IPS-18c (cell line): ENCODE data around the gene ITIH5.

ENCODE experiments used
- H3K4me3 ChIP-seq: 2 replicates; pipeline ENCODE4 v1.7.0; 2013; ENCODE audit warnings: low read depth, mild to moderate bottlenecking, low read length, moderate library complexity; ENCODE audit not compliant: insufficient read depth
- H3K9me3 ChIP-seq: one replicate; pipeline ENCODE4 v1.6.1; 2013; ENCODE audit warnings: mild to moderate bottlenecking, low read length, moderate library complexity; ENCODE audit not compliant: control insufficient read depth, insufficient read depth

Gene ITIH5

DNA sequence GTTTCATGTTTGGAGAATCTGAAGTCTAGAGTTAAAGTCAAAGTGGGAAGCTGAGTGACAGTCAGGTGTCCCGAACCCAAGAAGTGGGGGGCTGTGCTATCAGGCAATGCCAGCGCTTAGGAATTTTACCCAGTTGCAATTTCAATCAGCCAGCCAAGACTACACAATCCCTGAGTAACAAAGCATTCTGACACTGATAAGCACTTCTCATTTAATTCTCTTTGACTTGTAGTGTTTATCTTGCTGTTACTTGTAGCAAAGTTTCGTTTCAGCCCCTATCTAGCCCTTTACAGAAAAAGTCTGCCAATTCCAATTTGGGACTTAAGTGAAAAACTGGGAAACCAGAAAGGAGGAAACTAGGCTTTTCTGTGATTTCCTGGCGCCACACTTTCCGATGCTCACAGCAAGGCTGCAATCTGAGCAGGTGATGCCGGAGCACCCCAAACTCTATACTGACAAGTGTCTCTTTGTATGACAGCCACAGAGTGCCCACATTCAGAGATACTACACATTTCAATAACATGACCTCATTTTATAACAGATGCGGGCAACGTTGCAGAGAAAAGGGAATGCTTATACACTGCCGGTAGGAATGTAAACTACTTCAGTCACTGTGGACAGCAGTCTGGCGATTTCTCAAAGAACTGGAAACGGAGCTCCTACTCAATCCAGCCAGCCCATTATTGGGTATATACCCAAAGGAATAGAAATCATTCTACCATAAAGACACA is 61.0 kb downstream of the ITIH5 start:
- no peak overlapping the region for H3K4me3 ChIP-seq
- no peaks in the 10 kb centered on the region for H3K9me3 ChIP-seq

DNA sequence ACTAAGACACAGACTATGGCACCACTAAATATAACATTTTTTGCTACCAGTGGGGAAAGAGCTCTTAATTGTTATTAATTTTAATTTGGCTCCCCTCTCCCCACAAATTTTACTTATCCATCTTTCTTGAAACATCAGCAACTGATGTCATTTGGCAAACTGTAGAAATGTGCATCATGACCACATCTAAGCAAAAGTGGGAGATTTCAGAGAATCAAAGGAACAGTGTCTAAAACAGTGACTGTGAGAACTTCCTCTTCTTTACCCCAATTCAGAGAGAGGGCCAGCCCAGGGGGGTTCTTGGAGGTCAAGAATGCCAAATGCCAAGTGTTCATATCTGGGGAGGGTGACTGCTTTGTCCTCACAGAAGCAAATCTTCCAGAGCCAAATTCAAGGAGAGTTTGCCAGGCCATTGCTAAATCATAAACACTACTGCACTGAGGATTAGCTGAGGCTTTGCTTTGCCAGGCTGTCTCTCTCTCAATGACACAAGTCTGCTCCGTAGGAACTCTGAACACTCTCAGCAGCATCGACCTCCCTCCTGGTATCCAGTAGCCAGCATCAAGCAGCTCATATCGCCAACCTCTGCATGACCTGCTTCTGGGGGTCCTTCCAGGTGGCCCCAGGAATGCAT is 65.6 kb downstream of the ITIH5 start:
- H3K4me3 ChIP-seq, result no peak overlapping the region

DNA sequence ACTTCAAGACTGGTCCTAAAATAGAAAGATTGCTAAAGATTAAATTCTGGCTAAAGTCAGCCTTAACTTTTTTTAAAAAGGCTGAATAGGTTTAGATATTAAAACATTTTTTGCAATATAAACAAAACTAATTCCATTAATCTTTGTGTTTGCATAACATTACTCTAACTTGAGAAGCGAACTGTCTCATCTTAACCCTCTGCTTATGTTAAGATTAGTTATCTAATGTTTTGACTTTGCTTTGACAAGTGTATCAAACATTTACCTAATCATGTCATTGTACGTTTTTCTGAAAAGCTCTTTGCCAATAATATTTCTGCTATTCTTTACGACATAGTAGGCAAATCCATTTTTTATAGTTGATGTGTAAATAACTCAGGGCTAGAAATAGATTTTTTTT is 68.0 kb downstream of the ITIH5 start:
- H3K9me3 ChIP-seq, result no peaks in the 10 kb centered on the region
- H3K4me3 ChIP-seq, result no peak overlapping the region

More for the DNA sequence above, 65.6 kb downstream of the ITIH5 start:
- no peaks in the 10 kb centered on the region for H3K9me3 ChIP-seq

DNA sequence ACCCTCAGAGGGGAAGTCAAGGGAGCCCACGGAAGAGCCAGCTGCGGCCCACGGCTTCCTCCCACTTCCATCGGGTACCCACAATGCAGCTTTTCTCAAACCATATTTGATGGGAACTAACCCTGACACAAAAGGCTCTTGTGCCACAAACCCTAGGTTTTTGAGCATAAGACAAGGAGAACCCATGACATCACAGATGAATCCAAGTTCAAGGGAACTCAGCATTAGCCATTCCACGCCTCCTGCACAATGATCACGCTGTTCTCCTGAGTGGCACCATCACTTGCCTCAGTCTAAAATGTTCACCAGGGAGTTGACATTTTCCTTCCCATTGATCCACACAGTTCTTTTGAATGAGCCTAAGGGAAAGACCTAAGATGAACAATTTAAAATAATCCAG is 70.4 kb downstream of the ITIH5 start:
- Histone ChIP-seq H3K9me3 (peaks cover 2% of the 10 kb centered on the region), H3K4me3 (no peak overlapping the region)

DNA sequence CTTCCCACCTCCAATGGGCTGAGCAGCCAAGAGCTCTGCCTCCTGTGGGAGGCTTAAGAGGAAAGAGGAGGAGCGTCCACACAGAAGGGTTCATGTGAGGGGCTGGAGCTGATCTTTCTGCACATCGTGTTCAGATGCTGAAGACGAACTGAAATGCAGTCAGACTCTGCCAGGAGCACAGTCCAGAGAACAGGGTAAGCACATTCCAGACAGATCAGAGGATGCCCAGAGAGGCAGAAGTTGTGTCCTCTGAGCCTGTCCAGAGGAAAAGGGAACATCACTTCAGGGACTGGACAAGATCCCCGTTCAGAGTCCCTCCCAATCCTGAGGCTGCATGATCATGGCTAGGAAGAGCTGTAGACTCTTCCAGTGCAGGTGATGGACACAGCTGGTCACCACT is 72.9 kb downstream of the ITIH5 start:
- Histone ChIP-seq H3K9me3 (peaks cover 2% of the 10 kb centered on the region), H3K4me3 (no peak overlapping the region)

DNA sequence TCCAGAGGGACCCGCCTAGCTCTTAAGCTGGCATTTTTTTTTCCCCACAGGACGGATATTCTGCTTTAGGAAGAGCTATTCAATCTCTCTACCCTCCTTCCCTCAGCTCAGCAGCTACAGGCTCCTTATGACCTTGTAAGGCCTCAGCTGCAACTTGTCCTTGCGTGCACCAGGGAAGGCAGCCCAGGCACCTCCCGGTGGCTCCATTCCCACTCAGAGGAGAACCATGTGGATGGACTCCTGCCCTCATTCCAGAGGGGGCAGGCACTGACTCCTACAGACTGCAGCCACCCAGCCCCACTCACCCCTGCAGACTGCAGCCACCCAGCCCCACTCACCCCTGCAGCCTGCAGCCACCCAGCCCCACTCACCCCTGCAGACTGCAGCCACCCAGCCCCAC is 73.7 kb downstream of the ITIH5 start:
- Histone ChIP-seq H3K4me3 (no peak overlapping the region), H3K9me3 (peaks cover 2% of the 10 kb centered on the region)

DNA sequence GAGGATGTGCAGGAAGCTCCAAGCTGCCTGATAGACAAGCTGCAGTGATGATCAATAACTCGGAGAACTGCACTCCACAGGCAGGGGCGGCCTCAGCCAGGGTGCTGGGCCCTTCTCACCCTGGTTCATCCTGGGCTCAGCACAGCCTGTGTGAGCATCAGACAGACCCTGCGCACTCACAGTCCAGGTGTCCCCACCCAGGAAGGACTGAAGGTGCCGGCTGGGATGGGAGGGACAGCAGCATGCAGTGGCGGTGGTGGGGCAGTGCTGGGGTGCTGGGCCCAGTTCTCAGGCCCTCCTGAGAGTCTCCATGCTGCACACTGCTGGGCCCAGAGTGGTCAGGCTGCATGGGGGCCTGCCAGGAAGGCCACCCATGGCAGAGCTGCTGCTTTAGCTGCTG is 74.1 kb downstream of the ITIH5 start:
- H3K9me3 ChIP-seq, result peaks cover 2% of the 10 kb centered on the region
- no peak overlapping the region for H3K4me3 ChIP-seq

DNA sequence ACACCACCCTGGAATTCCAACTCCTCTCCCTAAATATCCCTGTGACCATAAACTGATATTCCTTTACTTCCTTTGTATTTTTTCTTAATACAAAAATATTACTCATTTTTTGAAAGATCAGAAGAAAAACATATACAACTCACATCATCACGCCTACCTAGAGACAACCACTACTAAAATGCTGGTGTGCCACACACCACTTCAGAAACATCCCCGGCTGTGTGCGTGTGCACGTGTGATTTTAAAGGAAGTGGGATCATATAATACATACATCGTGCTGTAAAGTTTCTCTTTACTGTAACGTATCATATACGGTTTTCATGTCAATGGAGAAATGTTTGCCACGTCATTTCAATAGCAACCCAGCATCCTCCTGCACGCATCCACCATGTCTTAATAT is 76.5 kb downstream of the ITIH5 start:
- no peak overlapping the region for H3K4me3 ChIP-seq
- H3K9me3 ChIP-seq, result peaks cover 2% of the 10 kb centered on the region

DNA sequence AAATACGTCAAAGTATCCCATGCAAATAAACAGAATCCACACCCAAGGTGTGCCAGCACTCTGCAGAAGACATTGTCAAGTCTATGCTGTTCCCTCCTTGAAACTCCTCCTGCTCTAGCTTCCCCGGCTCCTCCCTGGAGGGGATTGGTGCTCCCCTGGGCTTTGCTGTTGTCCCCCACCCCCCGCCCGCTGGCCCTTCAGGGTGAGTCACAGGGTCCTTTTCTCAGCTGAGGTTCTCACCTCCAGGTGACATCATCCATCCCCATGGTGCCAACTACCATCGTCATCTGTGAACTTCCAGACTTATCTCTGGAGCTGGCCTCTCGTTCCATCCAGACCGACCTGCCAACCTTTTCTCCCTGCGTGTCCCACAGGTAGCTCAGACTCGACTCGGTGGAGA is 77.0 kb downstream of the ITIH5 start:
- Histone ChIP-seq H3K9me3 (peaks cover 2% of the 10 kb centered on the region), H3K4me3 (no peak overlapping the region)

DNA sequence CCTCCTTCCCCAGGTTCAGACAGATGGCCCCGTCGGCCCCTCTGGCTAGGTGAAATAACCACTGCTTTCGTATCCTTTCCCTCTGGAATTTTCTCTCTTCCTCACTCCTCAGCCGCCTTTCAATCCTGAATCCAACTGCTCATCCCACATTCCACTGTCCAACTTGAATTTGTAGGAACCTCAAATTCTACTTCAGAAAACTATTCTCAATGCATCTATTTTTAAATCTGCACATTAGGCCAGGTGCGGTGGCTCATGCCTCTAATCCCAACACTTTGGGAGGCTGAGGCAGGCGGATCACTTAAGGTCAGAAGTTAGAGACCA is 78.9 kb downstream of the ITIH5 start:
- Histone ChIP-seq H3K4me3 (no peak overlapping the region), H3K9me3 (peaks cover under 1% of the 10 kb centered on the region)

DNA sequence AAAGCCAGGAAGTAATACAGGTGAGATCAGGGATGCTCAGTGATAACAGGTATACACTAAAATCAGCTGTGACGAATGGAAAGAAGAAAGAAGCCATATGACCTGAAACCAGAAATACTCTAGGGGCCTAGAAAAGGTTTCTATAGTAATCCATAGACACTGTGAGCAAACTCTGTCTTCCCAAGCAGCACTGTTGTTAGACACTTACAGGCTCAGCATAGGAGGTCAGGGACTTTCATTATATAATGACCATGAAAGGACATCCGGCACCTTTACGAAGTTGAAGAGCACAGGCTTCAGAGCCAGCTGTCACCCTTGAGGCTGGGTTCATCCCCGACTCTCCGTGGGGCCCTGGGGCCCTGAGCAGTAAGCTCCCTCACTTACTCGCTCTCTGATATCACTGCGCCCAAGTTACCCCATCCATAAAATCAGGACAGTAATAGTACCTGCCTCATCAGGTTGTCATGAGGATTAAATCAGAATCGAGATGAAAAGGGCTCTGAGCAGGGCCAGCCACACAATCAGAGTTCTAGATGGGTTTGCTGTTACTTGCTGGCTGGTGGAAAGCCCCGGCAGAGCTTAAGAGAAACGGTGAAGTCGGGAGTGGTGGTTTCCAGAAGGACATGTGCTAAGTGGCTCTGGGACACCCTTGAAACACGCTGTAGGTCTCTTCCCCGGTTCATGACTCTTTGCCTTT is 79.5 kb downstream of the ITIH5 start:
- H3K4me3 ChIP-seq, result no peak overlapping the region

DNA sequence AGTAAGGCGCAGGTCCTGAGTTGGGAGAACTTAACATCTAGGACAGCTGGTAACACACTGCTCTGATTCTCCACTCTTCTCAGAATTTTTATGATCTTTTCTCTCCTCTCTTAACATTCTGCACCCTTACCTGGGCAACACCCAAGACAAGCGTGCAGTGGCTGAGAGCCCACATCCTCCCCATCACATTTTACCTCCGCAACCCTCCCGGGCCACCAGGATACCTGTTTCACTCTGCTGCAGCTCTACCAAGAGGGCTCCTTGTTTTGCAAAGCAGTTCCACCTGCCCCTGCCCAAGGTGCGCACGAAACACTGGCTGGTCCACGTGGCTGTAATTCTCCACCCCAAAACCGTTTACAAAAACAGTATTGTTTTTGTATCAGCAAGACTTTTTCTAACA is 81.5 kb downstream of the ITIH5 start:
- H3K4me3 ChIP-seq, result no peak overlapping the region

More for the DNA sequence above, 79.5 kb downstream of the ITIH5 start:
- H3K9me3 ChIP-seq, result no peaks in the 10 kb centered on the region

DNA sequence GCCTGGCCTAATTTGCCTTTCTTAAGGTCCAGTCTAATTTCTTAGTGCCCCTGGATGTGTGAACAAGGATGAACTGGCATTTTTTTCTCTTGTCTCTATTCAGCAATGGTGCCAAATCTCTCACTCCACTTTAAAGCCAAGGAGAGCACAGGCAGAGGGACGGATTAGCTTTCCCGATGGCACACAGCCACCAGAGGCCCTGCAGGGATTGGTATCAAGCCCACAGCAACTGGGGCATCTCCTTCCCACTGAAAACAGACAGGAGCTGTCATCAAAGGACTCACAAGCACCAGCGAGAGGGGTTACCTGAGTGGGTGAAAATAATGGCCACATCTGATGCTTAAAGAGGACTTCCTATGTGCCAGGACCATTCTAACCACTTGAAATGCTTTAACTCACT is 83.1 kb downstream of the ITIH5 start:
- no peak overlapping the region for H3K4me3 ChIP-seq

More for the DNA sequence above, 81.5 kb downstream of the ITIH5 start:
- no peaks in the 10 kb centered on the region for H3K9me3 ChIP-seq

DNA sequence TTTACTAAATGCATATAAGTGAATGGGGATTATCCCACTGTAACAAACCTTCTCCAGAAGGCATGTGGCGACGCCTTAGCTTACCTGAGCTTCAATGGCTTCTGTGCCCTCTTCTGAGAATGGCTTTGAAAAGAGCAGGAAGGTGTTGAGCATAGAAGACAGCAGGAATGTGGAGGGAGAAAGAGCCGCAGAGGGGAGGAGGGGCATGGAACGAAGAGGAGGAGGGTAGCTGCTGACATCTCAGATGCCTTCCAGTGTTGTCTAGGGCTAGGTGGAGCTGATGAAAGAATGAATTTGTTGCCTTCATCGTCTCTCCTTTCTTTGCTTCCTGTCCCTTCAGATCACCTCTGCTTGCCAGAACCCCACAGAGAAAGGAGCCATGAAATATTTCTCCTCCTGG is 86.2 kb downstream of the ITIH5 start:
- Histone ChIP-seq H3K4me3 (no peak overlapping the region), H3K9me3 (no peaks in the 10 kb centered on the region)

More for the DNA sequence above, 83.1 kb downstream of the ITIH5 start:
- H3K9me3 ChIP-seq, result no peaks in the 10 kb centered on the region

DNA sequence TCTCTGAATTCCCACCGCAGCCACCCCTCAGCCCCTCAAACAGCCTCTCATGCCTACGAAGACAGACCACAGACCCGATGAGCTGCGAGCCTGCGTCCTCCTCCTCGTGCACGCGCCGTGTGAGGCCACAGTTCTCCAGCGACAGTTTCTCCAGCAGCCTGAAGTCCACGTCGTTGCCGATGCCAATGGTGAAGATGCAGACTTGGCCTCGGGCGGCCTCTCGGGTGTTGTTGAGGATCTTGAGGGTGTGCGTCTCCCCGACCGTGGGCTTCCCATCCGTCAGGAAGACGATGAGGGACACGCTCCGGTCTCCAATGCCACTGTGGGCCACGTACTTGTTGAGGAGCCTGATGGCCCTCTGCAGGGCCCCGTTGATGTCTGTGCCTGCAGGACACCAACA is 87.1 kb downstream of the ITIH5 start:
- no peaks in the 10 kb centered on the region for H3K9me3 ChIP-seq

DNA sequence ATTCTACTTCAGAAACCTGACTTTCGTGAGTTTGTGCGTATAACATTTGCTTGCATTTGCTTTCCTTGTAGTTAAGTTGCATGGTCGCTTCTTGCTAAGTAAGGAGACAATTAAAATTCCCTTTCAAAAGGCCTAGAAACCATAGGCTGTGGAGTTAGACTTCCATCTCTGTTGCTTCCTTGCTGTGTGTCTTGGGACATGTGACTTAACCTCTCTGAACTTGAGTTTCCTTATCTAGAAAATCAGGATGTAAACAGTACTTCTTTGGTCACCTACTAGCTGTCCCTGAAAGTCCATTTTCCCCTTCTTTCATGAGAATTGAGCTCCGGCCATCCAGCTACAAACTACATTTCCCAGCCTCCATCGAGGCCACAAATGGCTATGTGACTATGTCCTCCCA is 89.2 kb downstream of the ITIH5 start:
- Histone ChIP-seq H3K9me3 (no peaks in the 10 kb centered on the region), H3K4me3 (no peak overlapping the region)

More for the DNA sequence above, 87.1 kb downstream of the ITIH5 start:
- H3K4me3 ChIP-seq, result no peak overlapping the region

DNA sequence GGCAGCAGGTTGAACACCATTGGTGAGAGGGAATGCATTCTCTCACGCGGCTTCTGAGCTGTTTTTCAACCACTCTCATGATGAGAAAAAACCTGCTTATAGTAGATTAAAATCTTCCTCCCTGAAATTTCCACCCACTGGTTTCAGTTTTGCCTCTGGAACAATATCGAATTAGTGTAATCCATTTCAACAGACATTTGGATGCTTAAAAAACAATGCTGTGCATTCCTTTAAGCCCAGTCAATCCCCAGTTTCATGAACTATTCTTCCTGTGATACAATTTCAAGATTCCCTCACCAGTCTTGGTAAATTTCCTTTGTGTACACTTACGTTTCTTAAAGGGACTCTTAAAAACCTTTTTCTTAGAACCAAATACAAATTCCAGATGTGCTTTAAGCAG is 89.6 kb downstream of the ITIH5 start:
- Histone ChIP-seq H3K9me3 (no peaks in the 10 kb centered on the region), H3K4me3 (no peak overlapping the region)

DNA sequence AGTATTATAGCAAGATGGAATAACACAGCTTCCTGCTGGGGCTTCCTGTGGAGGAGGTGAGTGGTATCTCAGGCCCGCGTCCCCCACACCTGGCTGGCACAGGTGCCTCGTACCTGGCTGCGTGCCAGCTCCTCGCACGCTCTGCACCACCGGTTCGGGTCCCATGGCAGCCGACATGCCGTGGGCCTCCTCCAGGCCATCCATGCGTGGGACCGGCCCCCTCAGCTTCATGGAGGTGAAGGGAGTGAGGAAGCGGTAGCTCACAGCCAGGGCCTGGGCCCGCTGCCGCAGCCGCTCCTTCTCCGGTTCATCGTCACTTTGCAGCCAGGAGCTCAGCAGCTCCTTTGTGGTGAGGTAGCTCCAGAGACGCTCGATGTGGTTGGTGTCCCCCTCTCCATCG is 90.4 kb downstream of the ITIH5 start:
- no peak overlapping the region for H3K4me3 ChIP-seq

More for the DNA sequence above, 90.4 kb downstream of the ITIH5 start:
- H3K9me3 ChIP-seq, result no peaks in the 10 kb centered on the region
